HK-2 (cell line): Measurements from ENCODE around the gene MBTPS2.
"Not testable (repeated sequence)": the region's sequence is repeated elsewhere in the genome, so short reads cannot be mapped to it uniquely, and the experiment has no call there.

Experiments
- DNase-seq: peaks from one replicate; pipeline ENCODE4 v3.0.0-alpha.2; 2018; ENCODE audit not compliant: unreplicated experiment

Gene MBTPS2

DNA sequence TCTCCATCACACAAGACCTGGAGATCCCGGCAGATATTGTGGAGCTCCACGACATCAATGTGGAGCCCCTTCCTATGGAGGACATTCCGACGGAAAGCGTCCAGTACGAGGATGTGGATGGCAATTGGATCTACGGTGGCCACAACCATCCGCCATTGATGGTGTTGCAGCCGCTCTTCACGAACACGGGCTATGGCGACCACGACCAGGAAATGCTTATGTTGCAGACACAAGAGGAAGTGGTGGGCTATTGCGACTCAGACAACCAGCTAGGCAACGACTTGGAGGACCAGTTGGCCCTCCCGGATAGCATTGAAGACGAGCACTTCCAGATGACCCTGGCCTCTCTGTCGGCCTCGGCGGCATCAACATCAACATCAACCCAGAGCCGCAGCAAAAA lies 17.1 kb downstream of the MBTPS2 start:
- DNase-seq, result no peak

DNA sequence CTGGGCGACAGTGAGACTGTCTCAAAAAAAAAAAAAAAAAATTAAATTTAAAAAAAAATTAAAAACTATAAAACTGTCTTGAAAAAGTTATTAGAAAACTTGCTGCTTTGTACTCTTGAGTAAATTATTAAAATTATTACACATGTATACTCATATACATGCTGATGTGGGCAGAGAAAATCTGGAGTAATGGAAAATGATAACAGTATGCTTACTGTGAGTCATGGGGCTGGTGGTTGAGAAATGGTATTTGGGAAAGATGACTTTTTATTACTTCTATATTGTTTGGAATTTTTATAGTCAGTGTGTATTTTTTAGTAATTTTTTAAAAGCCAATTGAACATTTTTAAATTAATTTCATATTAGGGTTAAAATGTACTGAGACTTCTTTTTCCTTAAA lies 23.8 kb downstream of the MBTPS2 start:
- DNase-seq, result no peak

DNA sequence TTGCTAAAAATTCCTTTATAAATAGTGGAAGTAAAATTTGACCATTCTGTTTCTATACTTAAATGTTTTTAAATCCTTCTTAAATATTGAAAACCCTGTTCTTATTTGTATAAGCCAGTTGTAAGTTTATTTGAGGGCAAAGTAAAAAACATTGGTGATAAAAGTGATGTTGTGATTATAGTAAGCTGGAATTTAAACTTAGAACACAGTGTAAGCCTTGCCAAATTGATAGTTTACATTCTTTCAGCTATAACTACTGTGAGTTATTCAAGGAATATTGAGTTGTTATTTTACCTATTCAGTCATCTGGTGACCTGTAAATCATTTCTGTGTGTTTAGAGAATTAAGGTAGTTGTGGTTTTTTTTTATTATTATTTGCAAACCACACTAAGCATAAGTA lies 26.0 kb downstream of the MBTPS2 start:
- DNase-seq, result no peak

DNA sequence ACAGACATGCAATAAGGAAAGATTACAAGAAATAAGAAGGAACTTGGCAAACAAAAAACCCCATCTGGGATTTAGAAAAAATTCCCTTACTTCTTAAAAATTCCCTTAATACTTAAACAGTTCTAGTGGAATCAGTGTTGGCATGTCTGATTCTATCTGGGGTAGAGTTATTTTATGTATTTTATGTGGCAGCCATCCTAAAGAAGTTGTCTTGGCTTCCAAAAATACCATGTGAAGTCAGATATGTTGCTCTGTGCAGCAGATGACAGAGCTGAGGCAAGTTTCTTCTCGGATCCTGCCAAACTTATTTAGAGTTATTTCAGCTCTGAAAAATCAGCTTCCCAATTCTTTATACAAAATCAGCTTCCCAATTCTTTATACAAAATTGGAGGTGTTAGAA lies 31.1 kb downstream of the MBTPS2 start:
- DNase-seq, result no peak

DNA sequence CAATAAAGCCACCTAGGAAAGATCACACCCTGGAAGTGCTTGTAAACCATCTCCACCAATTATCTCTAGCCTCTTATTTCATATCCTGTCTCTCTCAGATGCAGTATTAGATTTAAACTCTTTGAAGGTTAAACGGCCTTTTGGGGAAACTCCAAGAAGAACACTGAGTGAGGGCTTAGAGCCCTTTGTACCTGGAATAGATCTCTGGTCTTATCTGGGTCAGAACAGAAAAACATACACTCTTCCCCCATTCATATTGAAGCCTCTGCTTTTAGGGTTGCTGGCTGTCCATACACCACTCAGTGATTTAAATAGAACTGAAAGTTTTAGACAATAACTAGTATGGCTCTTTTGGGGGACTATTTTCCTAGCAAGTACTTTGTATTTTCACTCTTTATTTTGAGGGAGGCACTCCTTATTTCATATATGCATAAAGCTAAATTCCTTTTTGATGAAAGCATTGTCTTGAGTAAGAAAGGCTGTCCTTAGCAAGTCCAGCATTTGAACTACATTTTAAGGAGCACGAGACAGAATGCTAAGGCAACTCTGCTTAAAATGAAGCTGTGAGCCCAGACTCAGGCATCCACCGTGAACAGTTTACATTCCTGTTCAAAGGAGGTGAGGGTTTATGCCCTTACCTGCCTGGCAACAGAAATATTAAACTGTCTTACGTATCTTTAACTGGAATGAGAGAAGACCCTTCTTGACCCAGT lies 33.8 kb downstream of the MBTPS2 start:
- DNase-seq, result no peak

- DNase-seq, result not testable (repeated sequence)
Observed at GRCh38 chrX:21874182-21874581, 34.8 kb downstream of the MBTPS2 start.

DNA sequence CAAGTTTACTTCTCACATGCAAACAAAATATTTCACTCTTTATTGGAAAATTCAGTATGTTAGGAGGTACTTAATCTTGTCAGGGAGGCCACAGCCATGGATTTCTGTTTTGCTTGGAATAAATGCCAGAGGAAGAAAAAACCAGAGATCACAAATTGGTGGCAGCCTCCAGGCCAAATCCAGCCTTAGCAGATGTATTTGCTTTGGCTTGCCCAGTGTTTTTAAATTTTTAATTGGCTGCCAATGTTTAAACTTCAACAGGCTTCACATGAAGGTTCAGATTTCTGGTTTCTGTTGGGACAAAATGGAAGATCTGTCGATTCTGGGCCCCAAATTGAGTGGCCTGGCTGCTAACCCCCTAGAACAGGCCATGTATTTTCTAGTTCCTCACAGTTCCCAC lies 35.6 kb downstream of the MBTPS2 start:
- no peak for DNase-seq

DNA sequence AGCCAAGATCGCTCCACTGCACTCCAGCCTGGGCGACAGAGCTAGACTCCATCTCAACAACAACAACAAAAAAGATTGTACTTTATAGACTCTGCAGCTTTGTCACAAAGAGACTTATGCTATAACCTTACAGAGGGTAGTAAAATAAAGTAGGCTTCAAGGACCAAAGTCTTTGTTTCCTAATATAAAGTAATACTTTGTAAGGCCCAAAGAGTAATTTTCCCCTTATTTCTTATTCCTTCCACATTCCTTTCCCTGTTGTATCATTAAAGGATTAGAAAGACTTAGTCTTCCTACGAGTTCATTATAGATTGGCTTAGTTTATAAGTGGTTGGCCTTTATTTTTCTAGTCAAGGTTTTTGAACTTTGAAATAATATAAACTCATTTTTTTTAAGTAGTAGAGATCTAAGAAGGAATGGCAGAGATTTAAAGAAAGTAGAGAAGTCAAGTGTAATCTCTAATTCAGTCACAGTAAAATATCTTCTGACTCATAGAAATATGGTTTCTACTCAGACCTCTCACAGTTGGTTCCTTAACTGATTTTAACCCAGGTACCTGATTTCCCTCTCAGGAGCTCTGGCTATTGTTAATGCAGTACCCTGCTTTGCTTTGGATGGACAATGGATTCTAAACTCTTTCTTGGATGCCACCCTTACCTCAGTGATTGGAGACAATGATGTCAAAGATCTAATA lies 42.6 kb downstream of the MBTPS2 start:
- DNase-seq, result no peak

DNA sequence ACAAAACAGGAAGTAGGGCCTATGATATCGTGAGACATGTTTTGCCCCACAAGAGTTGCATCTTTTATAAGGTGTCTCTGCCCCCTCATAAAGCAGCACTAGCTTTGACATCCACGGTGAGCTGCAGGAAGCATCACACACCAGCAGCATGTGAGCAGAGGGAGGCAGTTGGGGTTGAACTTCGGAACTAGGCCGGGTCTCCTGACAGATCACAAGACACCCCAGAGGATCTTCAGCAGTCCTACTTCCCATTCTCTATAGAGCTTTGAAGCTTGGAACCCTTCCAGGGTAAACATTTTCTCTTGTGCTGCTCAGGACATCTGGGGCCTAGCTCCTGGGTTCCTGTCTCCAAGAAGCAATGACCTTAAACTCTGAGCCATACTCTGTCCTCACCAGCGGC lies 43.8 kb downstream of the MBTPS2 start:
- DNase-seq, result no peak

DNA sequence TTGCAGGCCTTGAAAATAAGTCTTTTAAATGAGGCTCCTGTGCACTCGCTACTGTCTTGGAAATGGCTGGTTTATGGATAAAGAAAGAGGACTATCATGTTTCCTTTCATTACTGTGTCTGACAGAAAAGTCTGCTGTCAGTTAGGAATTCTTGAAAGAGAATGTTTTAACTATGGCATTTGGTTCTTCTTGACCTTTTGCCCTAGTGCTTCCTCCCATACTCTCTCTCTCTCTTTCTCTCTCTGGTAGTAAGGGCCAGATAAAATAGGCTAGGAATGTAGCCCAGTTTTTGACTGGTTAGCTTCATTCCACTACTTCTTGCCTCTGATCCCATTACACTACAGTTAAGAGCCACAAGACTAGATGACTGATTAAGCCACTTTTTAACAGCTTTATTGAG lies 46.2 kb downstream of the MBTPS2 start:
- DNase-seq, result no peak

DNA sequence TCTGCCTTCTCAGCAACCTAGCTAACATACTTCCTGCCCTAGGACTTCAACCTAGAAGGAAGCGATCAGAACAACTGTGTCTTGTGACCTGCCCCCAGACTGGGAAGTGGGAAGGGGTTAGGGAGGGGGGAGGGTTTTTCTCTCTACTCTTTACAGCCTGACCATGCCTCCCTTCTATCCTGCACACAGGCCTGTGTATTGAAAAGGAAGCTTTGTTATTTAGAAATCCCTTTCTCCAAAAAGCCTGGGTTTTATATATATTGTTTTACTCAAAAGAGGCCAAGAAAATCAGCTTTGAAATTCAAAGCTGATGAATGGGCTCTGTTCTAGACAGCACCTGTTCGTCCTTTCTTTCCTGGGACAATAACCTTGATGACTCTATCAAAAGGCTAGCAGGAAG lies 65.9 kb downstream of the MBTPS2 start:
- DNase-seq, result no peak

GRCh38 chrX:21905953-21906352 lies 66.5 kb downstream of the MBTPS2 start:
- no peak for DNase-seq

GRCh38 chrX:21907260-21907659 lies 67.8 kb downstream of the MBTPS2 start:
- DNase-seq, result no peak

DNA sequence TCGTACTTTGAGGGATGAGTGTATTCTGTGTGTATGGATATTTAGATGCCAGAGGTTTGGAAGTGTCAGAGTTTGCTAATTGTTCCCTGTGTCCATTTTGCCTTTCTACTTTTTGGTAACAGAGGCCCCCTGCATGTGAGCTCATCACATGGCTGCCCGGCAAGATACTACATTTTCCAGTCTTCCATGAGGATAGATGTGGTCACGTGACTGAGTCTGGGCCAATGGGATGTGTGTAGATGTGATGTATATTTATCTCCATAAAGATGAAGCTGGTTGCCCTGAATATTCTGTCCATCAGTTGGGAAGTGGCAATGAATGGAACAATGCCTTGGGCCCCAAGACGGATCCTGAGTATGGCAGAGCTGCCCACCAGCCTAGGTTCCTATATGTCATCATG lies 72.1 kb downstream of the MBTPS2 start:
- no peak for DNase-seq

- no peak for DNase-seq
Observed at GRCh38 chrX:21912220-21912619, 72.8 kb downstream of the MBTPS2 start.

DNA sequence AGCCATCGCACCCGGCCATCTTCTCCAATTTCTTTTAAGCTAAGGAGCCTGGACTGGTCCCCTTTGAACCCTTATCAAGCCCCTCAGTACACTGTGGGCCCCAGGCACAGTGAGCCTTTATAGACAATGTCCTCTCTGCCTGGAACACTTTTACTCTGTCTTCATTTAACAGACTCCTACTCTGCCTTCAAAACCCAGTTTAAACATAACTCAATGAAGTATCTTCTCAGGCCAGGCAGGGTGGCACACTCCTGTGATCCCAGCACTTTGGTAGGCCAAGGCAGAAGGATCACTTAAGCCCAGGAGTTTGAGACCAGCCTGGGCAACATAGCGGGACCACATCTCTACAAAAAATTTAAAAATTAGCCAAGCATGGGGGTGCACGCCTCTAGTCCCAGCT lies 73.6 kb downstream of the MBTPS2 start:
- no peak for DNase-seq

GRCh38 chrX:21926116-21926515 lies 86.7 kb downstream of the MBTPS2 start:
- no peak for DNase-seq

DNA sequence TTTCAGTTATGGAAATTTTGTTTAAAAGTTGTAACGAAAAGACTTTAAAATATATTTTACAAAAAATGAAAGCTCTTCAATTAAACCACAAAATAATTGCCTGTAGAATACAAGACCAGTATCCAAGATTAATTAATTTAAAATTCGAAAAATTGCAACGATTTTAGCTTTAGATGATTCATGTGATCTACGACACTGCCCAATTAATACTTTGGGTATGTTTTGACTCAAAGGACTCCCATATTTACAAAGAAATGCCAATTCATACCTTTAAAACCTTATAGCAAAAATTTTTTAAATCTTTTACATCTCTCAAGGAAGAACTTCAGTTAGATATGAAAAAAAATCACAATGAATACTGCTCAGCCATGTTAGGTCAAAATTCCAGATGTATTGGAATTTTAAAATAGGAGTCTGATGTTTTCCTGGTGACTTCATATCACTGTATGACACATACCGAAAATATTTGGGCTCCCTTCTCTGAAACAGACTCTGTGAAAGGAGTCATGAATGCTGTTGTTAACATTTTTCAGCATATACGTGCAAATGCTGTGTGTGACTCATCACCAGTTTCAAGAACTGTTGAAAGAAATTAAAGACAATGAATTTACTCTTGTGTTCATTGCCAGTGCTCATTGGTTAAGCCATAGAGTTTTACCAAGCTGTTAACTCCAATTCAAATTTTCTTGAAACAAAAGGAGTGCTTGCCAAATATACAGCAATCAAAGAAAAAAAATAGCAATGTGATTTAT lies 87.3 kb downstream of the MBTPS2 start:
- DNase-seq, result no peak

DNA sequence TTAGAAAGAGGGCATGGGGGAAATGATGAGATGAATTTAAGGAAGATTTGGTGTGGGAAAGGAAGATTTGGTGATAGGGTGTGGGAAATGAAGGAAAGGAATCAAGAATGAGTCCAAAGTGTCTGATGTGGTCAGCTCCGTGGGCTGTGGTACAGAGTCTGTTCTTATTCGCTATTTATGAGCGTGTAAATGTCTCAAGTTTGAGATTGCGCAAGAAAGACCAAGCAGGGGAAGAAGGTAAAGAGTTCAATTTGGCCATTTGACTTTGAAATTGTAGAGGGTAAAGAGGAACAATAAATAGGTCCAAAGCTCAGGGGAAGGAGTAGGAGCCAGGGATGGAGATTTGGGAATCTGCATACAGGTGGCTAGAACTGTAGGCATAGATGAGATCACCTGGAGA lies 89.8 kb downstream of the MBTPS2 start:
- DNase-seq, result no peak

DNA sequence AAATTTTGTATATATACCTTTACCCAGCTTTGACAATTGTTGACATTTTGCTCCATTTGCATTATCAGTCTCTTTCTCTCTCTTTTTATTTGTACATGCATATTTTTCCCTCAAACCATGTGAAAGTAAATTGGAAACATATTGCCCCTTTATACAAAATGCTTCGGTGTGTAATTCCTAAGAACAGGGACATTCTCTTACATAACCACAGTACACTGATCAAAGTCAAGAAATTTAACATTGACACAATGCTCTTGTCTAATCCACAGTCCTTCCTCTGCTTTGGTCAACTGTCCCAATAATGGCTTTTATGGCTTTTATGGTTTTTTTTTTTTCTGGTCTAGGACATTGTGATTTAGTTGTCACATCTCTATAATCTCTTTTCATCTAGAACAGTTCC lies 91.6 kb downstream of the MBTPS2 start:
- DNase-seq, result no peak

GRCh38 chrX:21932292-21933002 lies 93.0 kb downstream of the MBTPS2 start:
- peak; percentile 44 for DNase-seq

DNA sequence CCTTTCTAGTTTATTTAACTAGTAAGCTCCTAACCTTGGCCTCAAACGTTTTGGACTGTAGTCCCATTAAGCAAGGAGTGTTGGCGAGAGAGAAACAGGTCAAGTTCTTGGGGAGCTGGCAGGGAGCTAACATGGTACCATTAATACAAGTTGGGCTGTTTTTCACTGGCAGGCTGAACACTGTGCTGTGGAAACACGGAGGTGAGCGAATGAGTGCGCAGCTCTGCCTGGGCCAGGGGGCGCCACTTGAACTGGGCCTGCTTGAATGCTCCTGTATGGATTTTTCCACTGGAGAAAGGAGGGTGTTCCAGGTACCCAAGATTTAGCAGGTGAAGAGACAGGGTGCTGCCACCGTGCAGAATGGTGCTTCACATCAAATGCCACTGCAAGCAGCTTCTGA lies 93.7 kb downstream of the MBTPS2 start:
- DNase-seq, result no peak
